OCI-LY7 (cell line): ENCODE data around the gene INTS2. TPM values are rescaled to one million over a fixed set of nuclear protein-coding genes. Genes with fewer than 3 reads are reported as not detected.
"Not testable (repeated sequence)": the region's sequence is repeated elsewhere in the genome, so short reads cannot be mapped to it uniquely, and the experiment has no call there.

Experiments
- BruUV-seq: library from RNA; stranded (reverse); fragments of 400-500 nt; replicated peaks from 2 replicates; lab custom pipeline; 2021; lab: Mats Ljungman, UMichigan
- CTCF ChIA-PET: fragments of 300-600 bp; sonication (Branson Sonifier 250); formaldehyde crosslinking; loops from one replicate; lab custom pipeline; 2022; ENCODE audit warnings: antibody characterized with exemption; ENCODE audit not compliant: unreplicated experiment; lab: Charles Lee
- POLR2A ChIA-PET: fragments of 300-600 bp; sonication (Branson Sonifier 250); formaldehyde crosslinking; loops from one replicate; lab custom pipeline; 2022; ENCODE audit warnings: antibody characterized with exemption; lab: Charles Lee
- DNase-seq: peaks from one replicate; pipeline ENCODE4 v3.0.0-alpha.2; 2015; ENCODE audit warnings: low spot score
- H2AFZ ChIP-seq: fragments of 200-600 bp; sonication (generic), shearing (Covaris generic); 2 replicates; pipeline ENCODE4 v1.6.1; 2014; ENCODE audit warnings: mild to moderate bottlenecking, antibody characterized with exemption, low read length, moderate library complexity
- H3K27ac ChIP-seq: fragments of 200-600 bp; sonication (generic); 2 replicates; pipeline ENCODE4 v1.5.1; 2014; ENCODE audit warnings: mixed run types, low read depth, mild to moderate bottlenecking, moderate library complexity, low read length, inconsistent platforms; ENCODE audit not compliant: poor library complexity, severe bottlenecking
- H3K36me3 ChIP-seq: fragments of 200-600 bp; sonication (generic); 2 replicates; pipeline ENCODE4 v1.6.1; 2014; ENCODE audit warnings: mild to moderate bottlenecking, antibody characterized with exemption, low read length, moderate library complexity, mixed read lengths; ENCODE audit not compliant: insufficient read depth
- H3K4me1 ChIP-seq: fragments of 200-600 bp; sonication (generic); 2 replicates; pipeline ENCODE4 v1.5.1; 2014; ENCODE audit warnings: mild to moderate bottlenecking, low read length; ENCODE audit not compliant: insufficient read depth, poor library complexity, severe bottlenecking
- H3K4me2 ChIP-seq: fragments of 200-600 bp; sonication (generic); 2 replicates; pipeline ENCODE4 v1.6.1; 2014; ENCODE audit warnings: mild to moderate bottlenecking, low read length
- H3K4me3 ChIP-seq: fragments of 200-600 bp; sonication (generic); 2 replicates; pipeline ENCODE4 v1.5.1; 2014; ENCODE audit warnings: mild to moderate bottlenecking, low read depth, low read length; ENCODE audit not compliant: poor library complexity, severe bottlenecking
- H3K79me2 ChIP-seq: fragments of 200-600 bp; sonication (generic); 2 replicates; pipeline ENCODE4 v1.6.1; 2016; ENCODE audit warnings: low read depth, mild to moderate bottlenecking, low read length, moderate library complexity, mixed read lengths; ENCODE audit not compliant: insufficient read depth
- H3K9me2 ChIP-seq: fragments of 200-600 bp; sonication (generic); 2 replicates; pipeline ENCODE4 v1.6.1; 2016; ENCODE audit warnings: mild to moderate bottlenecking, low read length, mixed read lengths; ENCODE audit not compliant: insufficient read depth
- H3K9me3 ChIP-seq: fragments of 200-600 bp; sonication (generic); 2 replicates; pipeline ENCODE4 v1.6.1; 2014; ENCODE audit warnings: mild to moderate bottlenecking, mixed run types, low read length, mixed read lengths
- H4K20me1 ChIP-seq: fragments of 200-600 bp; sonication (generic); 2 replicates; pipeline ENCODE4 v1.6.1; 2014; ENCODE audit warnings: mild to moderate bottlenecking, antibody characterized with exemption, low read length, moderate library complexity, mixed read lengths; ENCODE audit not compliant: insufficient read depth
- EZH2phosphoT487 ChIP-seq: fragments of 200-600 bp; sonication (generic); IDR thresholded peaks from 2 replicates; pipeline ENCODE4 v1.6.1; 2018; ENCODE audit warnings: low read depth, borderline replicate concordance, mild to moderate bottlenecking, mixed run types, antibody characterized with exemption, low read length, moderate library complexity, mixed read lengths
- intact Hi-C: fragments of 100-400 bp; cut with micrococcal nuclease; formaldehyde crosslinking; loops from one replicate; pipeline ENCODE4 v1.10.0; 2022; ENCODE audit not compliant: unreplicated experiment
- total RNA-seq, 2 experiments: library from RNA; depleted of rRNA in 1 of 2; stranded (reverse); fragments of >200 nt in 1 of 2; shearing (Covaris generic) in 1 of 2; gene quantifications; 2 replicates each; pipeline ENCODE4 v1.2.3, GENCODE V29; 2014 to 2022
- TF ChIP-seq, protein P1 (sequence below): fragments of 200-600 bp; sonication (generic); conservative IDR thresholded peaks from 2 replicates; pipeline ENCODE4 v1.5.1; 2014; ENCODE audit warnings: mild to moderate bottlenecking, antibody characterized with exemption, low read length, moderate library complexity, mixed read lengths

INTS2 gene
- total RNA-seq, 2 experiments from 2014 or later = 15.8 to 27.9 TPM

GRCh38 chr17:61827649-61828395, 100.0 kb downstream of the INTS2 start:
- peaks cover 83% of the 10 kb centered on the region for H3K36me3 ChIP-seq
- no peaks in the 10 kb centered on the region for H3K9me2 ChIP-seq
- H4K20me1 ChIP-seq = no peaks in the 10 kb centered on the region
- peaks cover 19% of the 10 kb centered on the region; the same call in 1 of the 2 replicates for H3K9me3 ChIP-seq
- ChIA-PET POLR2A (interaction anchor here (1.5 kb wide), 1 partner anchor 12 kb away, joined by 4 read pairs; no protein-coding TSS in a partner anchor), CTCF (no interaction called here)
- no peak overlapping the region for H3K4me2 ChIP-seq
- H3K79me2 ChIP-seq = peaks cover 4% of the 10 kb centered on the region; the same call in 1 of the 2 replicates
- BruUV-seq = no TSS peak
- no peaks in the 10 kb centered on the region for H3K4me1 ChIP-seq
- DNase-seq = no peak
- intact Hi-C loops = no loop called here
- H3K27ac ChIP-seq = no peak overlapping the region
- no peak overlapping the region for H2AFZ ChIP-seq
- TF ChIP-seq, protein P1, sequence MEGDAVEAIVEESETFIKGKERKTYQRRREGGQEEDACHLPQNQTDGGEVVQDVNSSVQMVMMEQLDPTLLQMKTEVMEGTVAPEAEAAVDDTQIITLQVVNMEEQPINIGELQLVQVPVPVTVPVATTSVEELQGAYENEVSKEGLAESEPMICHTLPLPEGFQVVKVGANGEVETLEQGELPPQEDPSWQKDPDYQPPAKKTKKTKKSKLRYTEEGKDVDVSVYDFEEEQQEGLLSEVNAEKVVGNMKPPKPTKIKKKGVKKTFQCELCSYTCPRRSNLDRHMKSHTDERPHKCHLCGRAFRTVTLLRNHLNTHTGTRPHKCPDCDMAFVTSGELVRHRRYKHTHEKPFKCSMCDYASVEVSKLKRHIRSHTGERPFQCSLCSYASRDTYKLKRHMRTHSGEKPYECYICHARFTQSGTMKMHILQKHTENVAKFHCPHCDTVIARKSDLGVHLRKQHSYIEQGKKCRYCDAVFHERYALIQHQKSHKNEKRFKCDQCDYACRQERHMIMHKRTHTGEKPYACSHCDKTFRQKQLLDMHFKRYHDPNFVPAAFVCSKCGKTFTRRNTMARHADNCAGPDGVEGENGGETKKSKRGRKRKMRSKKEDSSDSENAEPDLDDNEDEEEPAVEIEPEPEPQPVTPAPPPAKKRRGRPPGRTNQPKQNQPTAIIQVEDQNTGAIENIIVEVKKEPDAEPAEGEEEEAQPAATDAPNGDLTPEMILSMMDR = no peak
- TF ChIP-seq EZH2phosphoT487 = no peak
- H3K4me3 ChIP-seq = no peak overlapping the region

DNA sequence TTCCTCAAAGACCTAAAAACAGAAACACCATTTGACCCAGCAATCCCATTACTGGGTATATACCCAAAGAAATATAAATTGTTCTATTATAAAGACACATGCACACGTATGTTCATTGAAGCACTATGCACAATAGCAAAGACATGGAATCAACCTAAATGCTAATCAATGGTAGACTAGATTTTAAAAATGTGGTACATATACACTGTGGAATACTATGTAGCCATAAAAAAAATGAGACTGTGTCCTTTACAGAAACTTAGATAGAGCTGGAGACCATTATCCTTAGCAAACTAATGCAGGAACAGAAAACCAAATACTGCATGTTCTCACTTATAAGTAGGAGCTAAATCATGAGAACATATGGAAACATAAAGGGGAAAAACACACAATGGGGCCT, 100.9 kb downstream of the INTS2 start:
- H3K9me2 ChIP-seq, H4K20me1 ChIP-seq, BruUV-seq, intact Hi-C loops, H3K4me1 ChIP-seq, POLR2A ChIA-PET, H3K4me3 ChIP-seq, H2AFZ ChIP-seq, H3K4me2 ChIP-seq, H3K79me2 ChIP-seq, DNase-seq, CTCF ChIA-PET, H3K27ac ChIP-seq: not testable (repeated sequence)
- peaks cover 88% of the 10 kb centered on the region for H3K36me3 ChIP-seq
- H3K9me3 ChIP-seq = peaks cover 21% of the 10 kb centered on the region

DNA sequence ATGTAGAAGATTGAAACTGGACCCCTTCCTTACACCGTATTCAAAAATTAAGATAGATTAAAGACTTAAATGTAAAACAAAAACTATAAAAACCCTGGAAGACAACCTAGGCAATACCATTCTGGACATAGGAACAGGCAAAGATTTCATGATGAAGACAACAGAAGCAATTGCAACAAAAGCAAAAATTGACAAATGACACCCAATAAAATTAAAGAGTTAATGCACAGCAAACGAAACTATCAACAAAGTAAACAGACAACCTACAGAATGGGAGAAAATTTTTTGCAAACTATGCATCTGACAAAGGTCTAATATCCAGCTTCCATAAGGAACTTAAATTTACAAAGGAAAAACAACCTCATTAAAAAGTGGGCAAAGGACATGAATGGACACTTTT, 101.6 kb downstream of the INTS2 start:
- BruUV-seq, H3K79me2 ChIP-seq, H2AFZ ChIP-seq, H4K20me1 ChIP-seq, DNase-seq, intact Hi-C loops, CTCF ChIA-PET, H3K4me2 ChIP-seq, H3K4me3 ChIP-seq, H3K9me2 ChIP-seq, H3K4me1 ChIP-seq, H3K27ac ChIP-seq: not testable (repeated sequence)
- Histone ChIP-seq H3K36me3 (peaks cover 89% of the 10 kb centered on the region), H3K9me3 (peaks cover 25% of the 10 kb centered on the region)
- POLR2A ChIA-PET = interaction anchor here (0.6 to 0.7 kb wide), 2 partner anchors 13 to 27 kb away, joined by 3 to 5 read pairs; no protein-coding TSS in a partner anchor
